GM21528 (cell line): ENCODE data around the gene NFKBIB.
"Not testable (repeated sequence)": the region's sequence is repeated elsewhere in the genome, so short reads cannot be mapped to it uniquely, and the experiment has no call there.

Experiments used
- ATAC-seq: cut with Tn5 transposase; IDR thresholded peaks from one replicate; pipeline ENCODE4 v1.9.1; 2021; ENCODE audit warnings: mild to moderate bottlenecking, moderate library complexity; ENCODE audit not compliant: unreplicated experiment, low FRiP score

NFKBIB gene

GRCh38 chr19:38873400-38873799 lies 26.4 kb upstream of the NFKBIB start:
- ATAC-seq: not testable (repeated sequence)

GRCh38 chr19:38875656-38876395 lies 23.9 kb upstream of the NFKBIB start:
- no peak for ATAC-seq

GRCh38 chr19:38877781-38878574 lies 21.8 kb upstream of the NFKBIB start, which contains the start of gene RINL:
Gene RINL (minus strand): TSS chr19:38878275. CDS start chr19:38876742, 1,533 bp downstream.
- ATAC-seq: no peak

- no peak for ATAC-seq
Measured at GRCh38 chr19:38878575-38879399, 21.0 kb upstream of the NFKBIB start.

GRCh38 chr19:38879400-38879751 lies 20.4 kb upstream of the NFKBIB start:
- ATAC-seq: no peak

- ATAC-seq: no peak
Measured at GRCh38 chr19:38880076-38880881, 19.5 kb upstream of the NFKBIB start.

- no peak for ATAC-seq
Measured at GRCh38 chr19:38880882-38881609, 18.7 kb upstream of the NFKBIB start.

GRCh38 chr19:38883286-38883685 lies 16.5 kb upstream of the NFKBIB start:
- ATAC-seq: no peak

- not testable (repeated sequence) for ATAC-seq
Measured at GRCh38 chr19:38884691-38885090, 15.1 kb upstream of the NFKBIB start.

- ATAC-seq: no peak
Measured at GRCh38 chr19:38888876-38889275, 10.9 kb upstream of the NFKBIB start.

GRCh38 chr19:38889803-38890202 lies 10.0 kb upstream of the NFKBIB start:
- ATAC-seq: no peak

GRCh38 chr19:38890686-38891085 lies 9.1 kb upstream of the NFKBIB start:
- ATAC-seq: no peak

- ATAC-seq: no peak
Measured at GRCh38 chr19:38891771-38892170, 8.0 kb upstream of the NFKBIB start.

- no peak for ATAC-seq
Measured at GRCh38 chr19:38892841-38893240, 6.9 kb upstream of the NFKBIB start.

GRCh38 chr19:38893341-38893771 lies 6.4 kb upstream of the NFKBIB start:
- no peak for ATAC-seq

- ATAC-seq: no peak
Measured at GRCh38 chr19:38894968-38895367, 4.8 kb upstream of the NFKBIB start.

GRCh38 chr19:38898788-38899446 lies 852 bp upstream of the NFKBIB start:
- ATAC-seq: no peak

GRCh38 chr19:38900202-38900629 lies 447 bp downstream of the NFKBIB start:
- no peak for ATAC-seq

- no peak for ATAC-seq
Measured at GRCh38 chr19:38900743-38901190, 998 bp downstream of the NFKBIB start.
